ENCODE data around the gene LHX5. TPM values are rescaled to one million over a fixed set of nuclear protein-coding genes. Genes with fewer than 3 reads are reported as not detected.

Gene LHX5
- total RNA-seq, 1 donor from 2014 or later: 0.25 TPM

GRCh38 chr12:113420996-113421595 is 50.6 kb downstream of the LHX5 start:
- no peak for DNase-seq (ENCODE audit: low read depth)
- TF ChIP-seq CTCF (IDR thresholded peaks at IDR 0.05; ENCODE audit: insufficient read depth, low read depth, low read length) (no peak), EZH2 (IDR thresholded peaks at IDR 0.05; ENCODE audit: insufficient read depth, low read length) (no peak)
- Mint-ChIP-seq H3K36me3 (ENCODE audit: low read depth, unreplicated experiment) (no peaks in the 10 kb centered on the region), H3K4me3 (ENCODE audit: unreplicated experiment) (no peak overlapping the region), H3K4me1 (ENCODE audit: low read depth, unreplicated experiment) (peaks cover 5% of the 10 kb centered on the region), H3K27ac (ENCODE audit: unreplicated experiment) (no peak overlapping the region), H3K9me3 (ENCODE audit: unreplicated experiment) (no peaks in the 10 kb centered on the region), H3K27me3 (ENCODE audit: low read depth, unreplicated experiment) (peaks cover 10% of the 10 kb centered on the region)
- Histone ChIP-seq H3K36me3 (ENCODE audit: insufficient read depth, low read length) (no peaks in the 10 kb centered on the region), H3K27ac (ENCODE audit: low read depth, low read length) (no peak overlapping the region), H3K4me1 (ENCODE audit: insufficient read depth, low read length) (peaks cover 10% of the 10 kb centered on the region), H3K79me2 (ENCODE audit: insufficient read depth, low read length) (peaks cover 7% of the 10 kb centered on the region), H3K27me3 (ENCODE audit: insufficient read depth, low read length) (no peaks in the 10 kb centered on the region), H2AFZ (ENCODE audit: low read depth, low read length) (no peak overlapping the region), H3K4me2 (ENCODE audit: low read length) (no peak overlapping the region), H3K9me3 (ENCODE audit: insufficient read depth, low read depth, low read length) (no peaks in the 10 kb centered on the region), H3K9ac (ENCODE audit: low read length) (no peak overlapping the region), H4K20me1 (ENCODE audit: insufficient read depth, low read length) (no peaks in the 10 kb centered on the region), H3K4me3 (ENCODE audit: insufficient read depth, low read depth, low read length) (no peak overlapping the region)
- no peak for FAIRE-seq

- no peaks in the 10 kb centered on the region for H4K20me1 ChIP-seq (ENCODE audit: insufficient read depth, low read length)
- Mint-ChIP-seq H3K4me1 (ENCODE audit: low read depth, unreplicated experiment) (peaks cover 8% of the 10 kb centered on the region), H3K27ac (ENCODE audit: unreplicated experiment) (no peak overlapping the region), H3K36me3 (ENCODE audit: low read depth, unreplicated experiment) (no peaks in the 10 kb centered on the region), H3K9me3 (ENCODE audit: unreplicated experiment) (no peaks in the 10 kb centered on the region), H3K27me3 (ENCODE audit: low read depth, unreplicated experiment) (peaks cover 14% of the 10 kb centered on the region), H3K4me3 (ENCODE audit: unreplicated experiment) (no peak overlapping the region)
- DNase-seq (ENCODE audit: low read depth) (no peak), FAIRE-seq (no peak)
- no peak overlapping the region for H3K4me3 ChIP-seq (ENCODE audit: insufficient read depth, low read depth, low read length)
- H3K79me2 ChIP-seq (ENCODE audit: insufficient read depth, low read length): peaks cover 7% of the 10 kb centered on the region
- H3K4me2 ChIP-seq (ENCODE audit: low read length): no peak overlapping the region
- no peak overlapping the region for H3K9ac ChIP-seq (ENCODE audit: low read length)
- H3K27me3 ChIP-seq (ENCODE audit: insufficient read depth, low read length): no peaks in the 10 kb centered on the region
- H3K9me3 ChIP-seq (ENCODE audit: insufficient read depth, low read depth, low read length): no peaks in the 10 kb centered on the region
- H3K27ac ChIP-seq (ENCODE audit: low read depth, low read length): no peak overlapping the region
- no peak overlapping the region for H2AFZ ChIP-seq (ENCODE audit: low read depth, low read length)
- TF ChIP-seq CTCF (IDR thresholded peaks at IDR 0.05; ENCODE audit: insufficient read depth, low read depth, low read length): no peak
- no peak for TF ChIP-seq EZH2 (IDR thresholded peaks at IDR 0.05; ENCODE audit: insufficient read depth, low read length)
- H3K36me3 ChIP-seq (ENCODE audit: insufficient read depth, low read length): no peaks in the 10 kb centered on the region
- peaks cover 10% of the 10 kb centered on the region for H3K4me1 ChIP-seq (ENCODE audit: insufficient read depth, low read length)
Measured at GRCh38 chr12:113418213-113418879, 53.3 kb downstream of the LHX5 start.

Data from astrocyte (in vitro differentiated cells and primary cell).